ENCODE measurements around the gene EXO5.

- TF ChIP-seq CTCF (IDR thresholded peaks at IDR 0.05; ENCODE audit: poor library complexity, severe bottlenecking) (no peak), SMC3 (conservative IDR thresholded peaks at IDR 0.05; ENCODE audit: poor library complexity) (no peak)
These were observed 29.4 kb upstream of the EXO5 start for GRCh38 chr1:40479156-40479555.

Measured in neural cell (in vitro differentiated cells).